GM12878 (cell line): ENCODE data around the gene DGKA. TPM values are rescaled to one million over a fixed set of nuclear protein-coding genes. Genes with fewer than 3 reads are reported as not detected.

Source experiments
- ATAC-seq: fragments of 200-7000 bp; cut with Tn5 transposase; 3 replicates; pipeline ENCODE4 v1.9.1; 2020; ENCODE audit warnings: mild to moderate bottlenecking, moderate library complexity
- BruUV-seq: library from RNA; stranded (reverse); fragments of 400-500 nt; replicated peaks from 2 replicates; lab custom pipeline; 2021; lab: Mats Ljungman, UMichigan
- CTCF ChIA-PET: fragments of 300-600 bp; sonication (Branson Sonifier 250); formaldehyde crosslinking; extraction: SDS; loops from one replicate; lab custom pipeline; 2021; ENCODE audit warnings: inconsistent platforms; lab: Yijun Ruan, JAX
- POLR2A ChIA-PET: fragments of 350-600 bp; formaldehyde crosslinking; extraction: SDS; loops from one replicate; lab custom pipeline; 2021; ENCODE audit warnings: inconsistent platforms; lab: Charles Lee
- RAD21 ChIA-PET: fragments of 300-600 bp; sonication (Branson Sonifier 250); formaldehyde crosslinking; loops from one replicate; lab custom pipeline; 2023; ENCODE audit warnings: antibody characterized with exemption; ENCODE audit not compliant: unreplicated experiment; lab: Charles Lee
- SMC1A ChIA-PET: fragments of 300-600 bp; sonication (Branson Sonifier 250); formaldehyde crosslinking; loops from one replicate; lab custom pipeline; 2023; ENCODE audit not compliant: unreplicated experiment, uncharacterized antibody; lab: Charles Lee
- DNase-seq: peaks from one replicate; pipeline ENCODE4 v3.0.0-alpha.2; 2011; ENCODE audit warnings: low read depth, low spot score
- FAIRE-seq: peaks from 3 replicates; lab custom pipeline; 2011; peaks lifted over from hg19 to GRCh38; lab: Jason Lieb, UNC
- H2AFZ ChIP-seq: 2 replicates; pipeline ENCODE4 v1.6.0; 2011; ENCODE audit warnings: low read depth, low read length, control low read depth; ENCODE audit not compliant: control insufficient read depth
- H3K27ac ChIP-seq: 2 replicates; pipeline ENCODE4 v1.5.1; 2011; ENCODE audit warnings: control low read depth; ENCODE audit not compliant: control insufficient read depth, insufficient read depth
- H3K27me3 ChIP-seq, 2 experiments: replicated peaks in 1 of 2; 2 replicates each; pipeline versions ENCODE4 v1.6.0 to v1.6.1; 2011; ENCODE audit warnings: low read length in 1 of 2; ENCODE audit not compliant: control insufficient read depth in 2 of 2, insufficient read depth in 2 of 2
- H3K36me3 ChIP-seq, 2 experiments: 2 replicates each; pipeline ENCODE4 v1.5.1; 2011; ENCODE audit warnings: low read length in 1 of 2; ENCODE audit not compliant: control insufficient read depth in 2 of 2, insufficient read depth in 2 of 2
- H3K4me1 ChIP-seq: 2 replicates; pipeline ENCODE4 v1.6.1; 2011; ENCODE audit warnings: mild to moderate bottlenecking, low read length, moderate library complexity, mixed read lengths; ENCODE audit not compliant: control insufficient read depth, insufficient read depth
- H3K4me2 ChIP-seq: 2 replicates; pipeline ENCODE4 v1.6.0; 2011; ENCODE audit warnings: control low read depth; ENCODE audit not compliant: control insufficient read depth, insufficient read depth
- H3K4me3 ChIP-seq: fragments of 200-600 bp; sonication (generic); 2 replicates; pipeline ENCODE4 v1.5.1; 2016
- H3K79me2 ChIP-seq: 2 replicates; pipeline ENCODE4 v1.6.0; 2011; ENCODE audit warnings: low read length; ENCODE audit not compliant: control insufficient read depth, insufficient read depth
- H3K9ac ChIP-seq: 2 replicates; pipeline ENCODE4 v1.8.0; 2011; ENCODE audit warnings: low read length, control low read depth, mixed read lengths; ENCODE audit not compliant: control insufficient read depth, insufficient read depth
- H3K9me3 ChIP-seq: replicated peaks from 3 replicates; pipeline ENCODE4 v1.5.1; 2011; ENCODE audit warnings: mild to moderate bottlenecking, low read length; ENCODE audit not compliant: control insufficient read depth, insufficient read depth
- H4K20me1 ChIP-seq: 2 replicates; pipeline ENCODE4 v1.6.0; 2011; ENCODE audit not compliant: control insufficient read depth, insufficient read depth
- ATF7 ChIP-seq: fragments of 450-650 bp; IDR thresholded peaks from 2 replicates; pipeline ENCODE4 v1.6.1; 2016; ENCODE audit warnings: low read depth, mild to moderate bottlenecking
- BCL3 ChIP-seq: IDR thresholded peaks from 2 replicates; pipeline ENCODE4 v1.6.1; 2011; ENCODE audit warnings: borderline replicate concordance, low read depth, mild to moderate bottlenecking, moderate library complexity, low read length; ENCODE audit not compliant: insufficient read depth, poor library complexity, severe bottlenecking
- HDAC2 ChIP-seq: fragments of 200-600 bp; sonication (generic); IDR thresholded peaks from 2 replicates; pipeline ENCODE4 v1.6.1; 2017
- JUNB ChIP-seq: IDR thresholded peaks from 2 replicates; pipeline ENCODE4 v1.6.1; 2016; ENCODE audit warnings: antibody characterized with exemption, mild to moderate bottlenecking
- NKRF ChIP-seq: fragments of 450-650 bp; conservative IDR thresholded peaks from 2 replicates; pipeline ENCODE4 v1.6.1; 2017; ENCODE audit warnings: mild to moderate bottlenecking, moderate library complexity
- SKIL ChIP-seq: fragments of 450-650 bp; IDR thresholded peaks from 2 replicates; pipeline ENCODE4 v1.6.1; 2017; ENCODE audit warnings: mild to moderate bottlenecking, low read depth, inconsistent platforms; ENCODE audit not compliant: poor library complexity, severe bottlenecking
- STAT3 ChIP-seq: IDR thresholded peaks from 2 replicates; pipeline ENCODE4 v1.6.1; 2011; ENCODE audit warnings: low read depth, low read length, improper control_type of control experiment
- TAF1 ChIP-seq: IDR thresholded peaks from 2 replicates; pipeline ENCODE4 v1.6.1; 2011; ENCODE audit warnings: mild to moderate bottlenecking, low read depth, low read length, borderline replicate concordance
- WGBS: methylation state at CpG from one replicate; pipeline ENCODE4 v1.1.6; 2016; ENCODE audit warnings: low lambda C conversion rate; ENCODE audit not compliant: insufficient replicate concordance, insufficient coverage; ENCODE audit errors: missing lambda C conversion rate; 5-methylcytosine and 5-hydroxymethylcytosine counted together
- in situ Hi-C: fragments of 300-500 bp; cut with MboI; formaldehyde crosslinking; loops from 9 replicates; pipeline ENCODE4 v1.14.3; 2018; ENCODE audit warnings: mixed read lengths
- intact Hi-C: fragments of 100-400 bp; cut with micrococcal nuclease; formaldehyde crosslinking; loops from one replicate; pipeline ENCODE4 v1.14.2; 2022; ENCODE audit not compliant: unreplicated experiment
- polyA plus RNA-seq, 11 experiments: library from polyadenylated mRNA; depleted of rRNA in 4 of 11; unstranded in 6 of 11; stranded (reverse) in 5 of 11; fragments of >200 nt; fragmentation: Nextera tagmentation in 4 of 11; fragmentation: Illumina TruSeq in 1 of 11; extraction: Ambion mirVana in 4 of 11; extraction: Trizol in 1 of 11; gene quantifications; 1 replicate in 1 of 11; 2 replicates in 10 of 11; pipeline versions ENCODE4 v1.2.1 to v1.2.3, GENCODE V29; 2011 to 2016; ENCODE audit warnings: inconsistent platforms in 2 of 11, missing spikeins in 2 of 11, low read depth in 1 of 11
- total RNA-seq, 4 experiments: library from RNA; depleted of rRNA in 3 of 4; stranded (reverse); fragments of >200 nt in 3 of 4; fragmentation: Illumina TruSeq in 1 of 4; extraction: Trizol in 1 of 4; gene quantifications; 2 replicates each; pipeline versions ENCODE4 v1.2.1 to v1.2.3, GENCODE V29; 2013 to 2021

The DGKA gene
- total and polyA plus RNA-seq, 10 of the 15 experiments (the other 5 are each of a cell fraction or from before 2014, with no cell fraction given): 14.0 to 65.5 (median 37.1) TPM

- ATAC-seq (no peak), DNase-seq (no peak), FAIRE-seq (no peak)
- Histone ChIP-seq H3K27ac (no peak overlapping the region), H3K4me2 (no peak overlapping the region), H2AFZ (no peak overlapping the region), H3K9ac (no peak overlapping the region), H3K4me1 (peaks cover 7% of the 10 kb centered on the region; the same call in 1 of the 2 replicates), H3K27me3 (no peaks in the 10 kb centered on the region), H3K9me3 (no peaks in the 10 kb centered on the region), H3K4me3 (no peak overlapping the region), H3K36me3 (peaks cover 0 to 8% of the 10 kb centered on the region in 2 experiments; a peak in 1 of 4 replicates), H3K79me2 (peaks cover 13% of the 10 kb centered on the region), H4K20me1 (no peaks in the 10 kb centered on the region)
- in situ Hi-C loops (no loop called here), intact Hi-C loops (no loop called here)
- 79% methylated on average over 4 of the region's 4 CpGs for WGBS
- no TSS peak for BruUV-seq
- ChIA-PET POLR2A (interaction anchor here (0.5 to 0.6 kb wide), 2 partner anchors 32 to 76 kb away, joined by 3 to 7 read pairs; no protein-coding TSS in a partner anchor), RAD21 (no interaction called here), SMC1A (interaction anchor here (0.9 kb wide), 1 partner anchor 26 kb away, joined by 3 read pairs; no protein-coding TSS in a partner anchor), CTCF (no interaction called here)
- TF ChIP-seq JUNB (no peak), STAT3 (no peak), BCL3 (no peak), SKIL (no peak), HDAC2 (no peak), TAF1 (no peak), ATF7 (no peak), NKRF (no peak)
These were observed 18.1 kb upstream of the DGKA start for GRCh38 chr12:55912908-55913307.
